Neural progenitor cell (in vitro differentiated cells): ENCODE results near the gene SCO2. TPM values are rescaled to one million over a fixed set of nuclear protein-coding genes. Genes with fewer than 3 reads are reported as not detected.

Experiments used
- DNase-seq: peaks from one replicate; pipeline ENCODE4 v3.0.0-alpha.2; 2016; ENCODE audit warnings: low spot score
- H2AFZ ChIP-seq: fragments of 200-600 bp; sonication (generic); replicated peaks from 2 replicates; pipeline ENCODE4 v1.6.1; 2016; ENCODE audit warnings: antibody characterized with exemption
- H3F3A ChIP-seq: fragments of 200-600 bp; sonication (generic); 2 replicates; pipeline ENCODE4 v1.6.1; 2016; ENCODE audit warnings: antibody characterized with exemption, low read depth
- H3K27ac ChIP-seq: fragments of 200-600 bp; sonication (generic); 2 replicates; pipeline ENCODE4 v1.5.1; 2016; ENCODE audit warnings: mild to moderate bottlenecking
- H3K27me3 ChIP-seq: fragments of 200-600 bp; sonication (generic); 2 replicates; pipeline ENCODE4 v1.6.1; 2016; ENCODE audit warnings: mild to moderate bottlenecking, moderate library complexity
- H3K36me3 ChIP-seq: fragments of 200-600 bp; sonication (generic); 2 replicates; pipeline ENCODE4 v1.5.1; 2016
- H3K4me1 ChIP-seq: fragments of 200-600 bp; sonication (generic); 2 replicates; pipeline ENCODE4 v1.6.1; 2016; ENCODE audit warnings: mixed run types
- H3K4me2 ChIP-seq: fragments of 200-600 bp; sonication (generic); 2 replicates; pipeline ENCODE4 v1.6.1; 2016
- H3K4me3 ChIP-seq: fragments of 200-600 bp; sonication (generic); 2 replicates; pipeline ENCODE4 v1.5.1; 2016
- H3K79me2 ChIP-seq: fragments of 200-600 bp; sonication (generic); 2 replicates; pipeline ENCODE4 v1.6.1; 2016; ENCODE audit warnings: low read depth
- H3K9ac ChIP-seq: fragments of 200-600 bp; sonication (generic); 2 replicates; pipeline ENCODE4 v1.6.1; 2016
- H3K9me3 ChIP-seq: fragments of 200-600 bp; sonication (generic); 2 replicates; pipeline ENCODE4 v1.5.1; 2016; ENCODE audit warnings: low read depth
- H4K20me1 ChIP-seq: fragments of 200-600 bp; sonication (generic); 2 replicates; pipeline ENCODE4 v1.6.1; 2016; ENCODE audit warnings: low read depth
- H3K27ac Mint-ChIP-seq: 3 replicates; pipeline ENCODE4 v1.8.0; 2021; ENCODE audit warnings: mixed read lengths
- H3K27me3 Mint-ChIP-seq: 2 replicates; pipeline ENCODE4 v1.8.0; 2022; ENCODE audit warnings: low read depth, mild to moderate bottlenecking, inconsistent platforms, moderate library complexity, mixed read lengths; ENCODE audit not compliant: insufficient read depth
- H3K36me3 Mint-ChIP-seq: 3 replicates; pipeline ENCODE4 v1.8.0; 2021; ENCODE audit warnings: mixed read lengths
- H3K4me1 Mint-ChIP-seq: 3 replicates; pipeline ENCODE4 v1.8.0; 2021; ENCODE audit warnings: mixed read lengths
- H3K4me3 Mint-ChIP-seq: 3 replicates; pipeline ENCODE4 v1.8.0; 2021; ENCODE audit warnings: mild to moderate bottlenecking, moderate library complexity, mixed read lengths
- H3K9me3 Mint-ChIP-seq: 3 replicates; pipeline ENCODE4 v1.8.0; 2020; ENCODE audit warnings: mixed read lengths
- CTCF ChIP-seq: fragments of 200-600 bp; sonication (generic); IDR thresholded peaks from 2 replicates; pipeline ENCODE4 v1.5.1; 2017; ENCODE audit warnings: antibody characterized with exemption, mild to moderate bottlenecking
- EZH2 ChIP-seq: fragments of 200-600 bp; sonication (generic); IDR thresholded peaks from 2 replicates; pipeline ENCODE4 v1.6.1; 2017; ENCODE audit warnings: antibody characterized with exemption, mild to moderate bottlenecking, moderate library complexity
- EZH2phosphoT487 ChIP-seq: fragments of 200-600 bp; sonication (generic); IDR thresholded peaks from 2 replicates; pipeline ENCODE4 v1.6.1; 2017; ENCODE audit warnings: antibody characterized with exemption
- total RNA-seq: library from RNA; depleted of rRNA; stranded (reverse); fragments of >200 nt; gene quantifications from 2 replicates; pipeline ENCODE4 v1.2.3, GENCODE V29; 2015; ENCODE audit warnings: low replicate concordance

The SCO2 gene
- total RNA-seq, 1 donor from 2014 or later: not detected

GRCh38 chr22:50474710-50475651, 50.4 kb downstream of the SCO2 start, which contains the start of gene SBF1:
Gene SBF1 (minus strand): TSS chr22:50475035. CDS start chr22:50474840, 195 bp downstream.
- H2AFZ ChIP-seq: peak within 1 kb of the TSS; percentile 4

DNA sequence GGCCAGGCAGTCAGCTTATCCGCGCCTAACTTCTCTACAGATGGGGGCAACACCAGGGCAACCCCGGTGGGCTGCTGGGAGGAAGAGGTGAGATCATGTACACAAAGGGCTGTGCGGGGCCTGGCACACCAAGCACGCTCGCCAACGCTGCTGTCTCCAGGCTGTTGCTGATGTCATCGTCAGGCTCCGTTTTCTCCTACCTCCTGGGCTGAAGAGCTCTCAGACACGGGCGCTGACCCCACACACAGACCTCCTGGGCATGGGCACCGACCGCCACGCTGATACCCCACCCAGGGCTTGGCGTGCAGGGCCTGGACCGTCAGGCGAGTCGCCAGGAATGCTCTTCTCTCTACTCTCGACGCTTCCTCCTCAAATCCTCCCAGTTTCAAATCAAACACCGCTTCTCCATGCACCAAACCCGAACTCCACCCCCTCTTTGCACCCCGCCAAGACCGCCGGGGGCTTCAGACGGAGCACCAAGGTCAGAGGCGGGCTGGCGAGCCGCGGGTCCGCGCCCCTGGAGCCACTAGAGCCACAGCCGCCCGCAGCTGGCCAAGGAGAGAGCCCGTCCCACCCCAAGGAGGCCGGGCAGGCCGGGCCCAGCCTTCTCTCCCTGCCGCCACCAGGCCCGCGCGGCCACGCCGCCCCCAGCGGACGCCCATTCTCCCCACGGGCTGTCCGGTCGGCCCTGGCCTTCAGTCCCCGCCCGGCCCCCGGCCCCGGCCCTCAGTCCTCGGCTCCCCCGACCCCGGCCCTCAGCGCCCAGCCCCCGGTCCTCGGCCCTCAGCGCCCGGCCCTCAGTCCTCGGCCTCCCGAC, 51.3 kb downstream of the SCO2 start:
- no peaks in the 10 kb centered on the region for H3K9me3 ChIP-seq
- Mint-ChIP-seq H3K4me1 (peaks cover 20% of the 10 kb centered on the region), H3K27me3 (peaks cover 19% of the 10 kb centered on the region), H3K4me3 (peak overlapping the region; percentile 87), H3K9me3 (no peaks in the 10 kb centered on the region), H3K27ac (peak overlapping the region; percentile 28), H3K36me3 (no peaks in the 10 kb centered on the region)
- H2AFZ ChIP-seq: no peak overlapping the region
- DNase-seq: peak; percentile 60
- H3F3A ChIP-seq: no peaks in the 10 kb centered on the region
- H3K4me3 ChIP-seq: peak overlapping the region; percentile 91
- H3K9ac ChIP-seq: peak overlapping the region; percentile 88
- H4K20me1 ChIP-seq: peaks cover 55% of the 10 kb centered on the region
- H3K79me2 ChIP-seq: peaks cover 56% of the 10 kb centered on the region
- TF ChIP-seq CTCF (no peak), EZH2phosphoT487 (no peak), EZH2 (no peak)
- H3K36me3 ChIP-seq: no peaks in the 10 kb centered on the region
- no peak overlapping the region for H3K27ac ChIP-seq
- peaks cover 5% of the 10 kb centered on the region for H3K27me3 ChIP-seq
- peaks cover 15% of the 10 kb centered on the region for H3K4me1 ChIP-seq
- peak overlapping the region; percentile 99 for H3K4me2 ChIP-seq

More at GRCh38 chr22:50474710-50475651, 50.4 kb downstream of the SCO2 start, which contains the start of gene SBF1:
- Mint-ChIP-seq H3K9me3 (peaks cover 2% of the 10 kb centered on the region), H3K4me1 (peaks cover 20% of the 10 kb centered on the region), H3K4me3 (peak within 1 kb of the TSS; percentile 87), H3K27ac (peak within 1 kb of the TSS; percentile 28), H3K27me3 (peaks cover 28% of the 10 kb centered on the region), H3K36me3 (no peaks in the 10 kb centered on the region)
- TF ChIP-seq EZH2 (no peak), EZH2phosphoT487 (no peak), CTCF (no peak)
- H3K9me3 ChIP-seq: no peaks in the 10 kb centered on the region
- peak; percentile 98 for DNase-seq
- no peaks in the 10 kb centered on the region for H3K36me3 ChIP-seq
- peak within 1 kb of the TSS; percentile 88 for H3K9ac ChIP-seq
- no peaks in the 10 kb centered on the region for H3F3A ChIP-seq
- peak within 1 kb of the TSS; percentile 91 for H3K4me3 ChIP-seq
- H3K4me2 ChIP-seq: peak within 1 kb of the TSS; percentile 99
- H4K20me1 ChIP-seq: peaks cover 46% of the 10 kb centered on the region
- H3K27ac ChIP-seq: no peak within 1 kb of the TSS
- peaks cover 47% of the 10 kb centered on the region for H3K79me2 ChIP-seq
- H3K27me3 ChIP-seq: peaks cover 14% of the 10 kb centered on the region
- H3K4me1 ChIP-seq: peaks cover 13% of the 10 kb centered on the region

Other genes starting within 250 kb of the SCO2 start
- 32.4 and 94.1 TPM in 2 replicates for gene PLXNB2, start 218.0 kb downstream of the SCO2 start, total RNA-seq
- 1.0 and 7.8 TPM in 2 replicates for gene DENND6B, start 198.6 kb downstream of the SCO2 start, total RNA-seq
- gene PPP6R2, start 182.3 kb downstream of the SCO2 start, total RNA-seq: 32.6 and 65.5 TPM in 2 replicates
- 25.8 and 65.8 TPM in 2 replicates for gene SBF1, start 50.6 kb downstream of the SCO2 start, total RNA-seq
- gene ADM2, start 44.1 kb downstream of the SCO2 start, total RNA-seq: 0.13 and 2.6 TPM in 2 replicates
- gene MIOX, start 38.7 kb downstream of the SCO2 start, total RNA-seq: not detected in 2 replicates
- gene LMF2, start 17.9 kb downstream of the SCO2 start, total RNA-seq: 7.1 and 38.2 TPM in 2 replicates
- 41.2 and 64.4 TPM in 2 replicates for gene NCAPH2, start 17.4 kb downstream of the SCO2 start, total RNA-seq
- 0.81 TPM in 1 of 2 replicates, not detected in the other for gene TYMP, start 4.4 kb upstream of the SCO2 start, total RNA-seq
- gene KLHDC7B, start 20.3 kb upstream of the SCO2 start, total RNA-seq: not detected in 2 replicates
- gene SYCE3, start 37.3 kb upstream of the SCO2 start, total RNA-seq: 2.8 TPM in 1 of 2 replicates, not detected in the other
- 33.9 and 49.6 TPM in 2 replicates for gene CPT1B, start 52.8 kb upstream of the SCO2 start, total RNA-seq
- gene CHKB, start 57.3 kb upstream of the SCO2 start, total RNA-seq: 67.4 and 93.9 TPM in 2 replicates
- gene MAPK8IP2, start 75.2 kb upstream of the SCO2 start, total RNA-seq: 0.74 TPM in 1 of 2 replicates, not detected in the other
- 4.2 and 18.4 TPM in 2 replicates for gene ARSA, start 102.6 kb upstream of the SCO2 start, total RNA-seq
- 0.65 and 3.6 TPM in 2 replicates for gene SHANK3, start 147.2 kb upstream of the SCO2 start, total RNA-seq
- not detected in 2 replicates for gene ACR, start 212.6 kb upstream of the SCO2 start, total RNA-seq